Activated T-cell treated with anti-CD3 and anti-CD28 coated beads, Interleukin-2, amount 50 U/mL, for 24 hours (primary cell): ENCODE results near the gene KIF21A.
A peak's percentile ranks its signal among the peaks of the same experiment; 100 is the strongest.

ENCODE experiments used
- DNase-seq: peaks from one replicate; pipeline ENCODE4 v3.0.0-alpha.2; 2020
- H3K27ac Mint-ChIP-seq: 2 replicates; pipeline ENCODE4 v1.8.0; 2020; ENCODE audit warnings: mild to moderate bottlenecking, mixed read lengths
- H3K27me3 Mint-ChIP-seq: 2 replicates; pipeline ENCODE4 v1.8.0; 2020; ENCODE audit warnings: mixed read lengths
- H3K36me3 Mint-ChIP-seq: 2 replicates; pipeline ENCODE4 v1.8.0; 2020; ENCODE audit warnings: low read depth, mixed read lengths
- H3K4me1 Mint-ChIP-seq: 2 replicates; pipeline ENCODE4 v1.8.0; 2020; ENCODE audit warnings: low read depth, mixed read lengths
- H3K4me3 Mint-ChIP-seq: 2 replicates; pipeline ENCODE4 v1.8.0; 2020; ENCODE audit warnings: mild to moderate bottlenecking, moderate library complexity, mixed read lengths
- H3K9me3 Mint-ChIP-seq: 2 replicates; pipeline ENCODE4 v1.8.0; 2020; ENCODE audit warnings: mixed read lengths

Gene KIF21A

GRCh38 chr12:39417916-39418315, 25.0 kb downstream of the KIF21A start:
- H3K36me3 Mint-ChIP-seq, result peaks cover 12% of the 10 kb centered on the region
- DNase-seq, result no peak
- no peaks in the 10 kb centered on the region for H3K27me3 Mint-ChIP-seq
- no peak overlapping the region for H3K27ac Mint-ChIP-seq
- H3K9me3 Mint-ChIP-seq, result no peaks in the 10 kb centered on the region
- H3K4me3 Mint-ChIP-seq, result no peak overlapping the region
- peaks cover 8% of the 10 kb centered on the region for H3K4me1 Mint-ChIP-seq

GRCh38 chr12:39413836-39414771, 28.8 kb downstream of the KIF21A start:
- Mint-ChIP-seq H3K4me1 (peaks cover 8% of the 10 kb centered on the region), H3K27me3 (no peaks in the 10 kb centered on the region), H3K9me3 (no peaks in the 10 kb centered on the region), H3K36me3 (peaks cover 17% of the 10 kb centered on the region), H3K27ac (no peak overlapping the region), H3K4me3 (no peak overlapping the region)
- no peak for DNase-seq

DNA sequence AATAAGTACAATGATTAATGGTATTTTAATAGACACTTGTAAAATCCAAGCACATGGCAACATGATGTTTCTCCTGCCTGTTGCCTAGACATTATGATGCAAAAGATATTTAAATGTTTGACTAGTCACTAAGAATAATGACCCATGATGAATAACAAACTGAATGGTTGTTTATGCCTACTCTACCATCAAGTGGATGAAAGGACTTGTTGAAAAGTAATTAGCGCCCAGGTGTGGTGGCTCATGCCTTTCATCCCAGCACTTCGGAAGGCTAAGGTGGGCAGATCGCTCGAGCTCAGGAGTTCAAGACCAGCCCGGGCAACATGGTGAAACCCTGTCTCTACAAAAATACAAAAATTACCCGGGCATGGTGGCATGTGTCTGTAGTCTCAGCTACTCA, 30.7 kb downstream of the KIF21A start:
- H3K9me3 Mint-ChIP-seq, result no peaks in the 10 kb centered on the region
- peaks cover 8% of the 10 kb centered on the region for H3K4me1 Mint-ChIP-seq
- H3K27ac Mint-ChIP-seq, result no peak overlapping the region
- H3K36me3 Mint-ChIP-seq, result peaks cover 17% of the 10 kb centered on the region
- no peak for DNase-seq
- H3K4me3 Mint-ChIP-seq, result no peak overlapping the region
- no peaks in the 10 kb centered on the region for H3K27me3 Mint-ChIP-seq

DNA sequence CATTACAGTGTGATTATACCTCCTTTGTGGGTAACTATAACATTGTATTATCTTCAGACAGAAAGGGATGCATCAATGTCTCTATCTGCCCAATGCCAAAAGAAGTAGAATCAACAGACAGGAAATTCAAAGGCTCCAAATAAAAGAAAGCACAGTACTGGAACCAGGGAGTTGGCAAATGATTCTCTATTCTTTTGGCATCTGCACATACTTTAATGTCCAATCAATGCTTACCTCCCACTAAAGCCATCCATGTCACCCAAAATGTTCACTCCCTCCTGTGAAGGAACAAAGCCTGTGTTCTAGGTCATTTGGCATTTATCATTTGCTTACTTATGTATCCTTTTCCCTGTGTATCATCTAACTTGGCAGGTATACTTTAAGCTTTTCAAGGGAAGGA, 36.7 kb downstream of the KIF21A start:
- H3K4me1 Mint-ChIP-seq, result peaks cover 19% of the 10 kb centered on the region
- DNase-seq, result no peak
- peak overlapping the region; percentile 24 for H3K27ac Mint-ChIP-seq
- no peaks in the 10 kb centered on the region for H3K27me3 Mint-ChIP-seq
- no peak overlapping the region for H3K4me3 Mint-ChIP-seq
- H3K36me3 Mint-ChIP-seq, result peaks cover 6% of the 10 kb centered on the region
- no peaks in the 10 kb centered on the region for H3K9me3 Mint-ChIP-seq

DNA sequence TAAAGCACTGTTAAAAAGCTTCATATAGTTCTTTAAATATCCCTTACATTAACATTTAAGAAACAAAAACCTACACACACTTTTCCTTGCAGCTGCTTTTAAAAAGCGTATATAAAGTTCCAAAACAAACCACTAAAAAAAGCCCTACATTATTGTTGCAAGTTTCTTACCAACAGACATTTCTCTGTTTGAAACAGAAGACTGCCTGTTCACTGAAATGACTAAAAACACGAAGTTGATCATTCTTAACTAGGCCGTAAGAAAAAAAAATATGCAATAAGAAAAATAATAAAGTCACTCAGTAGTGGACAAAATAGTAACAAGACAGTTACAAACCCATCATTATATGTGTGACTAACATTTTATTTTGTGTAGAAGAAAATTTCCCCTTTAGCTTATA, 37.3 kb downstream of the KIF21A start:
- no peaks in the 10 kb centered on the region for H3K27me3 Mint-ChIP-seq
- H3K4me3 Mint-ChIP-seq, result no peak overlapping the region
- H3K36me3 Mint-ChIP-seq, result peaks cover 6% of the 10 kb centered on the region
- H3K4me1 Mint-ChIP-seq, result peaks cover 19% of the 10 kb centered on the region
- H3K27ac Mint-ChIP-seq, result no peak overlapping the region
- DNase-seq, result no peak
- H3K9me3 Mint-ChIP-seq, result no peaks in the 10 kb centered on the region

DNA sequence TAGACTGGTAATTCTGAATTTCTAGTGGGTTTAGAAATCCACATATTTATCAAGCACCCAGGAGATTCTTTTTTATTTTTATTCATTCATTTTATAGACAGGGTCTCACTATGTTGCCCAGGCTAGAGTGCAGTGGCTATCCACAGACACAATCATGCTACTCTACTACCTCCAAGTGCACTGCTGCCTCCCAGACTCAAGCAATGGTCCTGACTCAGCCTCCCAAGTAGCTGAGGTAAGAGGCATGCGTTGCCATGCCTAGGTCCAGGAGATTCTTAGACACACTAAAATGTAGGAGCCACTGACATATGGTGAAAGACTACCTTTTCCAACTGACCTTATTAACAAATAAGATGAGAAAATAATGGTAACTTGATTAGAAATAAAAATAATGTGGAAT, 38.9 kb downstream of the KIF21A start:
- Mint-ChIP-seq H3K4me3 (no peak overlapping the region), H3K9me3 (no peaks in the 10 kb centered on the region), H3K27ac (no peak overlapping the region), H3K4me1 (peaks cover 19% of the 10 kb centered on the region), H3K36me3 (peaks cover 2% of the 10 kb centered on the region), H3K27me3 (no peaks in the 10 kb centered on the region)
- no peak for DNase-seq

DNA sequence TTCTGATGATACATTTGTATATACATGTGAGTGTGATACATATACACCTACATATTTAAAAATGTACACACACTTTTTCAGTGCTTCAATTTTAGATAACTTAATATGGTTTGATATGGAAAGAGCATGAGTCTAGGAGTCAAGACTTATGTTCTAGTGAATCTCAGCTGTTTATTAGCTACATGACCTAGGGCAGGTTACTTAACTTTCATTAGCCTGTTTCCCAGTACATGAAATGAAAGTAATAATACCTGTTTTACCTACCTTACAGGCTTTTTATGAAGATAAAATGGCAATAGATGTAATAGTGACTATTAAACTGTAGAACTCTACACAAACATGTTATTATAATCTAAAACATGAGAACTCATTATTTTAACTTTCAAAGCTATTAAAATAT, 39.5 kb downstream of the KIF21A start:
- no peak for DNase-seq
- H3K4me1 Mint-ChIP-seq, result peaks cover 19% of the 10 kb centered on the region
- H3K27me3 Mint-ChIP-seq, result no peaks in the 10 kb centered on the region
- no peak overlapping the region for H3K27ac Mint-ChIP-seq
- peaks cover 2% of the 10 kb centered on the region for H3K36me3 Mint-ChIP-seq
- H3K4me3 Mint-ChIP-seq, result no peak overlapping the region
- no peaks in the 10 kb centered on the region for H3K9me3 Mint-ChIP-seq

DNA sequence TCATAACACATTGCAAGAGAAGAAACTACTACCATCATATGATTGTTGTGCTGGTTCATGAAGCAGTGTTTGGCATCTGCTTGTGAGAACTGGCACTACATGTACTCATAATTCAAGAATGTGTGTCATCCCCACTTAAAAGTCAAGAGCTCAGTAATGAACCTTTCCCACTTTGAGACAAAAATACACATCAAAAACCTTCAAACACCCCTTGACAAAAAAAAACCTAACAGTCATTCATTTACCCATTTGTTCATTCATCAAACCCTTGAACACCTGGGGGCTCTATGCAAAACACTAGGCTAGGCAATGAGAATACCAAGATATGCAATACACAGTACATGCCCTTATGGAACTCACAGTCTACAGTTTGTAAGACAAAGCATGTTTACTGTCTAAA, 40.0 kb downstream of the KIF21A start:
- H3K27ac Mint-ChIP-seq, result no peak overlapping the region

GRCh38 chr12:39401459-39401858, 41.5 kb downstream of the KIF21A start:
- Mint-ChIP-seq H3K4me3 (no peak overlapping the region), H3K4me1 (peaks cover 13% of the 10 kb centered on the region), H3K9me3 (no peaks in the 10 kb centered on the region), H3K27me3 (no peaks in the 10 kb centered on the region), H3K36me3 (peaks cover 2% of the 10 kb centered on the region), H3K27ac (no peak overlapping the region)
- no peak for DNase-seq

More for the DNA sequence above, 40.0 kb downstream of the KIF21A start:
- no peaks in the 10 kb centered on the region for H3K9me3 Mint-ChIP-seq
- no peak for DNase-seq
- H3K4me3 Mint-ChIP-seq, result no peak overlapping the region
- H3K36me3 Mint-ChIP-seq, result peaks cover 2% of the 10 kb centered on the region
- peaks cover 19% of the 10 kb centered on the region for H3K4me1 Mint-ChIP-seq
- no peaks in the 10 kb centered on the region for H3K27me3 Mint-ChIP-seq

- Mint-ChIP-seq H3K4me1 (peaks cover 4% of the 10 kb centered on the region), H3K4me3 (no peak overlapping the region), H3K27me3 (no peaks in the 10 kb centered on the region), H3K9me3 (no peaks in the 10 kb centered on the region), H3K36me3 (peaks cover 2% of the 10 kb centered on the region), H3K27ac (no peak overlapping the region)
- DNase-seq, result no peak
These were observed 47.1 kb downstream of the KIF21A start for GRCh38 chr12:39395866-39396265.

DNA sequence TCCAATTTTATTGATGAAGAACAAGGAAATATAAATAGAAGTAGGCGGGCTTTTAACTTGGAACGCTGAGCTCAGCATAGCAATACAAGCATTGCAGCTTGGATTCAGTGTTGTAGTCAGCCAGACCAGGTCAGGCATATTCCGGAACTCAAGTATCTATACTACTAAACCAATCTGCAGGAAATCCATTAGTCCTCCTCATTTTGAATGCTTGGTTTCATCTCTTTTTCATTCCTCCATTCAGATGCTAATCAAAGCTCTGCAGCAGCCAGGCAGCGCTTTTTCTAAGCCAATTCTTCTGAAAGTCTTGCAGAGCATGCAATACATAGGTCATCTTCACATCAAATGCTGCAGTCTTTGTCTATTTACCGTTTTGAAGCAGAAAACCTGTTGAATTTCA, 49.0 kb downstream of the KIF21A start:
- Mint-ChIP-seq H3K27ac (no peak overlapping the region), H3K4me3 (no peak overlapping the region), H3K27me3 (no peaks in the 10 kb centered on the region), H3K36me3 (no peaks in the 10 kb centered on the region), H3K9me3 (no peaks in the 10 kb centered on the region), H3K4me1 (peaks cover 4% of the 10 kb centered on the region)
- DNase-seq, result no peak

- H3K36me3 Mint-ChIP-seq, result no peaks in the 10 kb centered on the region
- peaks cover 4% of the 10 kb centered on the region for H3K4me1 Mint-ChIP-seq
These were observed 49.7 kb downstream of the KIF21A start for GRCh38 chr12:39393179-39393578.

GRCh38 chr12:39392154-39392925, 50.6 kb downstream of the KIF21A start:
- Mint-ChIP-seq H3K4me3 (no peak overlapping the region), H3K27me3 (no peaks in the 10 kb centered on the region), H3K9me3 (no peaks in the 10 kb centered on the region), H3K4me1 (peaks cover 4% of the 10 kb centered on the region), H3K36me3 (no peaks in the 10 kb centered on the region), H3K27ac (no peak overlapping the region)
- no peak for DNase-seq

More at GRCh38 chr12:39393179-39393578, 49.7 kb downstream of the KIF21A start:
- Mint-ChIP-seq H3K27me3 (no peaks in the 10 kb centered on the region), H3K9me3 (no peaks in the 10 kb centered on the region), H3K27ac (no peak overlapping the region), H3K4me3 (no peak overlapping the region)
- DNase-seq, result no peak

DNA sequence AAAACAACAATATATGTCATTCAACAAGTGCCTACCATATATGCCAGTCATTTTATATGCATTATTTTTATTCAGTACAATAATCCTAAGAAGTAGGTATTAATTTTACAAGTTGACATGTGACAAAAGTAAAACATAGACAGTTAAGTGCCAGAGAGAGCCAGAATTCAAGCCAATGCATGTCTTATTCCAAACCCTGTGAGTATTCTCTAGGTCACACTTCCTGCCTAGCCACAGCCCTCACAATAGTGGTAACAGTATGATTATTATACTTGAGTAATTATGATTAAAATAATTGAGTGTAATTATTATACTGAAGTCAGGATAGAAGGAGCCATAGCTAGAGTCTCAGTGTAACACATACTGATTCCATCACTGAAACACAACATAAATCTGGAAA, 52.2 kb downstream of the KIF21A start:
- no peak for DNase-seq
- Mint-ChIP-seq H3K27me3 (no peaks in the 10 kb centered on the region), H3K4me1 (peaks cover 2% of the 10 kb centered on the region), H3K36me3 (peaks cover 3% of the 10 kb centered on the region), H3K4me3 (no peak overlapping the region), H3K9me3 (no peaks in the 10 kb centered on the region), H3K27ac (no peak overlapping the region)
